ENCODE data around the gene SMIM17. TPM values are rescaled to one million over a fixed set of nuclear protein-coding genes. Genes with fewer than 3 reads are reported as not detected.
A peak's percentile ranks its signal among the peaks of the same experiment; 100 is the strongest.

Gene SMIM17
- total and polyA plus RNA-seq, 4 donors: 0.10 to 0.94 (median 0.27) TPM

GRCh38 chr19:56668676-56669075, 25.7 kb downstream of the SMIM17 start:
- Histone ChIP-seq H3K9me3 (ENCODE audit: control insufficient read depth in 4 of 4, insufficient read depth in 3 of 4, low read length in 3 of 4) (peaks cover 0 to 49% (median 0%) of the 10 kb centered on the region in 4 donors), H3K4me1 (ENCODE audit: control insufficient read depth in 5 of 5, insufficient read depth in 5 of 5, low read length in 5 of 5) (peaks cover 0 to 13% (median 9%) of the 10 kb centered on the region in 5 donors), H3K4me3 (no peak overlapping the region), H3K27ac (ENCODE audit: low read depth in 1 of 2, low read length in 1 of 2) (no peak overlapping the region), H3K9ac (ENCODE audit: insufficient read depth in 1 of 2, low read length in 2 of 2) (no peak overlapping the region), H3K36me3 (ENCODE audit: control insufficient read depth in 4 of 4, insufficient read depth in 4 of 4, low read length in 4 of 4) (peaks cover 0 to 11% (median 5%) of the 10 kb centered on the region in 4 donors), H3K27me3 (ENCODE audit: control insufficient read depth in 3 of 3, insufficient read depth in 3 of 3, low read length in 2 of 3) (no peaks in the 10 kb centered on the region)
- no peak for ATAC-seq (ENCODE audit: insufficient read depth, low FRiP score)
- no peak for TF ChIP-seq CTCF (IDR thresholded peaks at IDR 0.05; ENCODE audit: control extremely low read depth, extremely low read depth)
- 82 to 93% methylated on average over 9 of the region's 9 CpGs for WGBS, 2 donors
- no peak for DNase-seq

GRCh38 chr19:56670401-56670960, 27.5 kb downstream of the SMIM17 start:
- no peak for ATAC-seq (ENCODE audit: insufficient read depth, low FRiP score)
- Histone ChIP-seq H3K9ac (ENCODE audit: insufficient read depth in 1 of 2, low read length in 2 of 2) (peak overlapping the region; percentile 3 to 20), H3K27ac (ENCODE audit: low read depth in 1 of 2, low read length in 1 of 2) (no peak overlapping the region), H3K9me3 (ENCODE audit: control insufficient read depth in 4 of 4, insufficient read depth in 3 of 4, low read length in 3 of 4) (peaks cover 0 to 35% (median 0%) of the 10 kb centered on the region in 4 donors), H3K4me1 (ENCODE audit: control insufficient read depth in 5 of 5, insufficient read depth in 5 of 5, low read length in 5 of 5) (peaks cover 0 to 13% (median 9%) of the 10 kb centered on the region in 5 donors), H3K36me3 (ENCODE audit: control insufficient read depth in 4 of 4, insufficient read depth in 4 of 4, low read length in 4 of 4) (no peaks in the 10 kb centered on the region), H3K4me3 (no peak overlapping the region), H3K27me3 (ENCODE audit: control insufficient read depth in 3 of 3, insufficient read depth in 3 of 3, low read length in 2 of 3) (no peaks in the 10 kb centered on the region)
- DNase-seq: no peak
- no peak for TF ChIP-seq CTCF (IDR thresholded peaks at IDR 0.05; ENCODE audit: control extremely low read depth, extremely low read depth)
- WGBS, 2 donors: 78 to 83% methylated on average over 17 of the region's 17 CpGs

GRCh38 chr19:56670961-56671612, 28.1 kb downstream of the SMIM17 start:
- Histone ChIP-seq H3K9me3 (ENCODE audit: control insufficient read depth in 4 of 4, insufficient read depth in 3 of 4, low read length in 3 of 4) (peaks cover 0 to 35% (median 0%) of the 10 kb centered on the region in 4 donors), H3K27ac (ENCODE audit: low read depth in 1 of 2, low read length in 1 of 2) (peak overlapping the region; percentile 29 to 54), H3K9ac (ENCODE audit: insufficient read depth in 1 of 2, low read length in 2 of 2) (peak overlapping the region; percentile 3 to 20), H3K4me1 (ENCODE audit: control insufficient read depth in 5 of 5, insufficient read depth in 5 of 5, low read length in 5 of 5) (peaks cover 0 to 13% (median 9%) of the 10 kb centered on the region in 5 donors), H3K36me3 (ENCODE audit: control insufficient read depth in 4 of 4, insufficient read depth in 4 of 4, low read length in 4 of 4) (no peaks in the 10 kb centered on the region), H3K27me3 (ENCODE audit: control insufficient read depth in 3 of 3, insufficient read depth in 3 of 3, low read length in 2 of 3) (no peaks in the 10 kb centered on the region), H3K4me3 (peak overlapping the region; percentile 85)
- ATAC-seq (ENCODE audit: insufficient read depth, low FRiP score) (no peak), DNase-seq (no peak)
- 30 to 33% methylated on average over 35 of the region's 35 CpGs for WGBS, 2 donors
- no peak for TF ChIP-seq CTCF (IDR thresholded peaks at IDR 0.05; ENCODE audit: control extremely low read depth, extremely low read depth)
